HepG2 (cell line): ENCODE results near the gene RNF149. TPM values are rescaled to one million over a fixed set of nuclear protein-coding genes. Genes with fewer than 3 reads are reported as not detected.

Experiments used
- ATAC-seq: fragments of 200-7000 bp; cut with Tn5 transposase; 3 replicates; pipeline ENCODE4 v1.9.1; 2020; ENCODE audit warnings: mild to moderate bottlenecking, moderate library complexity
- BruUV-seq: library from RNA; stranded (reverse); fragments of 400-500 nt; replicated peaks from 2 replicates; lab custom pipeline; 2021; lab: Mats Ljungman, UMichigan
- CTCF ChIA-PET: fragments of 300-600 bp; formaldehyde crosslinking; extraction: SDS; loops from one replicate; lab custom pipeline; 2021; ENCODE audit warnings: low total read pairs, inconsistent platforms, low intra/inter-chr PET ratio; lab: Yijun Ruan, JAX
- POLR2A ChIA-PET: fragments of 350-600 bp; sonication (Branson Sonifier 250); formaldehyde crosslinking; loops from one replicate; lab custom pipeline; 2020; ENCODE audit warnings: antibody characterized with exemption, inconsistent platforms; lab: Yijun Ruan, JAX
- DNase-seq: peaks from one replicate; pipeline ENCODE4 v3.0.0-alpha.2; 2015; ENCODE audit warnings: low spot score
- FAIRE-seq: peaks from 3 replicates; lab custom pipeline; 2011; peaks lifted over from hg19 to GRCh38; lab: Jason Lieb, UNC
- H2AFZ ChIP-seq: one replicate; pipeline ENCODE4 v1.6.1; 2011; ENCODE audit warnings: low read length, inconsistent platforms
- H3K27ac ChIP-seq: fragments of 300-600 bp; 3 replicates; pipeline ENCODE4 v1.8.0; 2011; ENCODE audit warnings: mixed run types, mild to moderate bottlenecking, mixed read lengths, low read length, inconsistent platforms; ENCODE audit not compliant: insufficient read depth; ENCODE audit errors: extremely low read length
- H3K27me3 ChIP-seq, 2 experiments: fragments of 200-600 bp in 1 of 2; 2 replicates in 1 of 2; 3 replicates in 1 of 2; pipeline versions ENCODE4 v1.6.0 to v1.8.0; 2011; ENCODE audit warnings: low read length in 2 of 2, mild to moderate bottlenecking in 2 of 2, moderate library complexity in 2 of 2, inconsistent platforms in 1 of 2; ENCODE audit not compliant: insufficient read depth in 2 of 2, control insufficient read depth in 1 of 2
- H3K36me3 ChIP-seq, 2 experiments: fragments of 200-600 bp in 1 of 2; replicated peaks in 1 of 2; 2 replicates in 1 of 2; 3 replicates in 1 of 2; pipeline versions ENCODE4 v1.5.1 to v1.8.0; 2011; ENCODE audit warnings: low read length in 2 of 2, inconsistent platforms in 1 of 2; ENCODE audit not compliant: insufficient read depth in 2 of 2, control insufficient read depth in 1 of 2
- H3K4me1 ChIP-seq: 2 replicates; pipeline ENCODE4 v1.5.1; 2012; ENCODE audit warnings: low read length, inconsistent platforms; ENCODE audit not compliant: insufficient read depth
- H3K4me2 ChIP-seq: 2 replicates; pipeline ENCODE4 v1.6.0; 2011; ENCODE audit warnings: low read depth, low read length, inconsistent platforms
- H3K4me3 ChIP-seq, 3 experiments: fragments of 200-600 bp in 1 of 3; sonication (generic), shearing (Covaris generic) in 1 of 3; replicated peaks in 1 of 3; 2 replicates each; pipeline ENCODE4 v1.5.1; 2011 to 2016; ENCODE audit warnings: low read length in 3 of 3, inconsistent platforms in 2 of 3, low read depth in 2 of 3, mild to moderate bottlenecking in 2 of 3, control low read depth in 1 of 3, mixed read lengths in 1 of 3; ENCODE audit not compliant: insufficient read depth in 1 of 3
- H3K79me2 ChIP-seq: one replicate; pipeline ENCODE4 v1.6.1; 2011; ENCODE audit warnings: low read length, inconsistent platforms; ENCODE audit not compliant: insufficient read depth
- H3K9ac ChIP-seq: 2 replicates; pipeline ENCODE4 v1.6.0; 2011; ENCODE audit warnings: mild to moderate bottlenecking, low read depth, low read length, inconsistent platforms; ENCODE audit not compliant: insufficient read depth
- H3K9me3 ChIP-seq: 2 replicates; pipeline ENCODE4 v1.5.1; 2012; ENCODE audit warnings: mild to moderate bottlenecking, low read length
- H4K20me1 ChIP-seq: 2 replicates; pipeline ENCODE4 v1.6.0; 2011; ENCODE audit warnings: inconsistent platforms, mild to moderate bottlenecking, low read length, moderate library complexity; ENCODE audit not compliant: insufficient read depth
- GATAD2A ChIP-seq: IDR thresholded peaks from 2 replicates; pipeline ENCODE4 v1.6.1; 2016
- GRHL1 ChIP-seq: sonication (generic); formaldehyde crosslinking; conservative IDR thresholded peaks from 2 replicates; pipeline ENCODE4 v1.8.0; 2022; ENCODE audit warnings: missing genetic modification reagents
- HOMEZ ChIP-seq: IDR thresholded peaks from 2 replicates; pipeline ENCODE4 v1.6.1; 2016; ENCODE audit warnings: low read depth
- IKZF4 ChIP-seq: sonication (generic); formaldehyde crosslinking; IDR thresholded peaks from 2 replicates; pipeline ENCODE4 v1.5.1; 2020; ENCODE audit warnings: borderline replicate concordance, mild to moderate bottlenecking, low read depth, missing genetic modification reagents; ENCODE audit errors: not compliant biosample characterization
- MAF1 ChIP-seq: sonication (generic); formaldehyde crosslinking; IDR thresholded peaks from 2 replicates; pipeline ENCODE4 v1.5.0; 2020; ENCODE audit warnings: missing genetic modification reagents, borderline replicate concordance
- MATR3 ChIP-seq: sonication (generic); formaldehyde crosslinking; IDR thresholded peaks from 2 replicates; pipeline ENCODE4 v1.4.0; 2020; ENCODE audit warnings: missing genetic modification reagents
- MTA1 ChIP-seq: sonication (generic); formaldehyde crosslinking; IDR thresholded peaks from 2 replicates; pipeline ENCODE4 v1.4.0; 2020; ENCODE audit warnings: missing genetic modification reagents, mild to moderate bottlenecking, borderline replicate concordance
- NBN ChIP-seq: fragments of 450-650 bp; conservative IDR thresholded peaks from 2 replicates; pipeline ENCODE4 v1.6.1; 2017
- NCOA2 ChIP-seq: sonication (generic); formaldehyde crosslinking; IDR thresholded peaks from 2 replicates; pipeline ENCODE4 v1.8.0; 2022; ENCODE audit warnings: inconsistent platforms
- PCBP1 ChIP-seq: fragments of 200-400 bp; formaldehyde crosslinking; IDR thresholded peaks from 2 replicates; pipeline ENCODE4 v1.6.1; 2017; ENCODE audit warnings: mild to moderate bottlenecking, low read depth, low read length, borderline replicate concordance
- TCF7 ChIP-seq: sonication (generic); IDR thresholded peaks from 2 replicates; pipeline ENCODE4 v1.6.1; 2016; ENCODE audit warnings: antibody characterized with exemption, low read depth
- USF2 ChIP-seq, 2 experiments: sonication (generic) in 1 of 2; formaldehyde crosslinking in 1 of 2; IDR thresholded peaks; 2 replicates each; pipeline versions ENCODE4 v1.5.1 to v1.6.1; 2011 to 2020; ENCODE audit warnings: borderline replicate concordance in 1 of 2, low read depth in 1 of 2, low read length in 1 of 2, mild to moderate bottlenecking in 1 of 2, missing genetic modification reagents in 1 of 2, moderate library complexity in 1 of 2
- YY1 ChIP-seq: IDR thresholded peaks from 2 replicates; pipeline ENCODE4 v1.6.1; 2011; ENCODE audit warnings: low read length, low read depth, moderate library complexity, mild to moderate bottlenecking; ENCODE audit not compliant: insufficient read depth, insufficient replicate concordance
- ZNF343 ChIP-seq: sonication (generic); formaldehyde crosslinking; IDR thresholded peaks from 2 replicates; pipeline ENCODE4 v1.4.0; 2020; ENCODE audit warnings: mild to moderate bottlenecking, missing genetic modification reagents
- ZNF552 ChIP-seq: sonication (generic); formaldehyde crosslinking; IDR thresholded peaks from 2 replicates; pipeline ENCODE4 v1.9.0; 2022; ENCODE audit warnings: missing genetic modification reagents, mild to moderate bottlenecking, borderline replicate concordance
- ZNF749 ChIP-seq: sonication (generic); formaldehyde crosslinking; IDR thresholded peaks from 2 replicates; pipeline ENCODE4 v1.8.0; 2022; ENCODE audit warnings: mild to moderate bottlenecking, missing genetic modification reagents, moderate library complexity, borderline replicate concordance
- ZNF780A ChIP-seq: sonication (generic); formaldehyde crosslinking; IDR thresholded peaks from 2 replicates; pipeline ENCODE4 v1.8.0; 2022; ENCODE audit warnings: mild to moderate bottlenecking, missing genetic modification reagents, moderate library complexity
- whole genome bisulfite sequencing: methylation state at CpG from one replicate; pipeline ENCODE4 v1.1.6; 2017; ENCODE audit warnings: low lambda C conversion rate; 5-methylcytosine and 5-hydroxymethylcytosine counted together
- in situ Hi-C: cut with HindIII; loops from 2 replicates; pipeline ENCODE4 v1.10.0; 2017; ENCODE audit warnings: low pct_unique_long_range_greater_than_20kb; ENCODE audit not compliant: extremely low pct_ligation_motif_present
- intact Hi-C: fragments of 100-400 bp; cut with micrococcal nuclease; formaldehyde crosslinking; loops from one replicate; pipeline ENCODE4 v1.10.0; 2022; ENCODE audit not compliant: unreplicated experiment
- polyA plus RNA-seq, 8 experiments: library from polyadenylated mRNA; depleted of rRNA in 3 of 8; stranded (reverse) in 7 of 8; unstranded in 1 of 8; fragments of >200 nt; fragmentation: Illumina TruSeq in 4 of 8; extraction: Trizol in 4 of 8; gene quantifications; 2 replicates each; pipeline versions ENCODE4 v1.2.1 to v1.2.3, GENCODE V29; 2011 to 2016; ENCODE audit warnings: low read depth in 4 of 8, missing spikeins in 1 of 8, mixed read lengths in 1 of 8; ENCODE audit not compliant: insufficient read depth in 1 of 8
- total RNA-seq, 5 experiments: library from RNA; depleted of rRNA; stranded (reverse); fragments of >200 nt; fragmentation: Illumina TruSeq; extraction: Trizol; gene quantifications; 2 replicates each; pipeline ENCODE4 v1.2.3, GENCODE V29; 2016; ENCODE audit warnings: low read depth in 1 of 5

Gene RNF149
- total and polyA plus RNA-seq, 2 of the 13 experiments (the other 11 are each of a cell fraction or from before 2014, with no cell fraction given): 87.6 to 109 TPM

GRCh38 chr2:101339266-101339880, 30.9 kb upstream of the RNF149 start (continued):
- TF ChIP-seq USF2 (IDR thresholded peaks at IDR 0.05; ENCODE audit: low read depth, low read length): no peak
- TF ChIP-seq USF2 (CRISPR knock-in tag; IDR thresholded peaks at IDR 0.05; ENCODE audit: borderline replicate concordance): no peak
- TF ChIP-seq YY1: no peak

- no peak overlapping the region for H3K27ac ChIP-seq
- POLR2A ChIA-PET: interaction anchor here (0.9 kb wide), 1 partner anchor 29 kb away, joined by 3 read pairs; the partner anchor contains the start of gene RNF149
- H3K79me2 ChIP-seq: no peaks in the 10 kb centered on the region
- no peak for ATAC-seq
- H3K9me3 ChIP-seq: no peaks in the 10 kb centered on the region
- CTCF ChIA-PET: no interaction called here
- H2AFZ ChIP-seq: no peak overlapping the region
- no peaks in the 10 kb centered on the region for H3K36me3 ChIP-seq
- H3K4me2 ChIP-seq: no peak overlapping the region
- in situ Hi-C loops (no loop called here), intact Hi-C loops (no loop called here)
- peaks cover 62% of the 10 kb centered on the region for H3K4me1 ChIP-seq
- no peak overlapping the region for H3K4me3 ChIP-seq
- DNase-seq: no peak
- no peaks in the 10 kb centered on the region for H4K20me1 ChIP-seq
- no peak for FAIRE-seq
- no peak overlapping the region for H3K9ac ChIP-seq
- H3K27me3 ChIP-seq: no peaks in the 10 kb centered on the region
- WGBS: 39% methylated on average over 2 of the region's 2 CpGs
- no TSS peak for BruUV-seq
- no peak for TF ChIP-seq PCBP1
- no peak for TF ChIP-seq GATAD2A (CRISPR knock-in tag)
- TF ChIP-seq MAF1: no peak
- no peak for TF ChIP-seq ZNF749 (CRISPR knock-in tag)
- no peak for TF ChIP-seq HOMEZ (CRISPR knock-in tag)
- TF ChIP-seq NBN: no peak
- TF ChIP-seq ZNF780A (CRISPR knock-in tag): no peak
- TF ChIP-seq IKZF4 (CRISPR knock-in tag): no peak
- TF ChIP-seq ZNF343: no peak
- no peak for TF ChIP-seq NCOA2
- TF ChIP-seq GRHL1: no peak
- TF ChIP-seq TCF7: no peak
- TF ChIP-seq ZNF552: no peak
- no peak for TF ChIP-seq MTA1 (CRISPR knock-in tag)
- no peak for TF ChIP-seq MATR3 (CRISPR knock-in tag)
Observed at GRCh38 chr2:101337877-101338276, 29.4 kb upstream of the RNF149 start.
